SK-N-MC (cell line): Measurements from ENCODE around the gene PLA1A.
"Not testable (repeated sequence)": the region's sequence is repeated elsewhere in the genome, so short reads cannot be mapped to it uniquely, and the experiment has no call there.

Experiments used
- EZH2 ChIP-seq: fragments of 200-600 bp; sonication (generic); IDR thresholded peaks from one replicate; pipeline ENCODE4 v1.6.1; 2017; ENCODE audit warnings: antibody characterized with exemption
- FOXP2 ChIP-seq: optimal IDR thresholded peaks from 2 replicates; pipeline ENCODE3; 2011; ENCODE audit warnings: mild to moderate bottlenecking, moderate library complexity; ENCODE audit not compliant: insufficient read depth; ENCODE audit errors: extremely low read length, control extremely low read depth
- POLR2AphosphoS5 ChIP-seq: IDR thresholded peaks from 2 replicates; pipeline ENCODE4 v1.6.1; 2012; ENCODE audit warnings: mild to moderate bottlenecking, low read depth, low read length, borderline replicate concordance

DNA sequence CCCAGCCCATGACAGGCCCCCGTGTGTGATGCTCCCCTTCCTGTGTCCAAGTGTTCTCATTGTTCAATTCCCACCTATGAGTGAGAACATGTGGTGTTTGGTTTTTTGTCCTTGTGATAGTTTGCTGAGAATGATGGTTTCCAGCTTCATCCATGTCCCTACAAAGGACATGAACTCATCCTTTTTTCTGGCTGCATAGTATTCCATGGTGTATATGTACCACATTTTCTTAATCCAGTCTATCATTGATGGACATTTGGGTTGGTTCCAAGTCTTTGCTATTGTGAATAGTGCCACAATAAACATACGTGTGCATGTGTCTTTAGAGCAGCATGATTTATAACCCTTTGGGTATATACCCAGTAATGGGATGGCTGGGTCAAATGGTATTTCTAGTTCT, 34.4 kb upstream of the PLA1A start:
- not testable (repeated sequence) for TF ChIP-seq POLR2AphosphoS5, EZH2, FOXP2
